ENCODE measurements around the gene CCDC70.
"Not testable (repeated sequence)": the region's sequence is repeated elsewhere in the genome, so short reads cannot be mapped to it uniquely, and the experiment has no call there.

CCDC70 gene

DNA sequence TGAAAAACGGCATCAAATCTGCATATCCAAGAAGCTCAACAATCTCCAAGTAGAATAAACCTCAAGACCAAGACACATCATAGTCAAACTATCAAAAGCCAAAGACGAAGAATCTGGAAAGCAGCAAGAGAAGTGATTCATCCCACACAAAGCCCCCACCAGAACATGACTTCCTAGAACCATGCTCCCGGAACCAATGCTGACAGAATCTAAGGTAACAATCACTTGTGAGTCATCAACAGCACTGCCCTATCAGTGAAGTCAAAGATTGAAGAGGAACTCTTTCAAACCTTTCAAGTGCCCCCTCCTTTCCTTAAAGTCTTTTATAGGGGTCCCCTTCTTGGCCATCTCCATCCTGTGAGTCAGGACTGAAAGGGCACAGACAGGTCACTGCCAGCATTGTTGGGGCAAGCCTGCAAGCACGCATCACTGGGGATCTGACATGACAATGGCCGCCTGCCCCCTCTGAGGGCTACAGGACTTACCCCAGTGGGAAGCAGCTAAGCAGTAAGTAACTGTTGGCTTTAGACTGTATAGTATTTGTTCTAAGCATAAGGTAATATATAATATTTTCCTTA is at the start of gene CCDC70:
Gene CCDC70, plus strand, starts transcription at position 247 of the 578 bp plus-strand sequence. CDS start 3,443 bp downstream, outside the sequence.
- no peak for DNase-seq

DNA sequence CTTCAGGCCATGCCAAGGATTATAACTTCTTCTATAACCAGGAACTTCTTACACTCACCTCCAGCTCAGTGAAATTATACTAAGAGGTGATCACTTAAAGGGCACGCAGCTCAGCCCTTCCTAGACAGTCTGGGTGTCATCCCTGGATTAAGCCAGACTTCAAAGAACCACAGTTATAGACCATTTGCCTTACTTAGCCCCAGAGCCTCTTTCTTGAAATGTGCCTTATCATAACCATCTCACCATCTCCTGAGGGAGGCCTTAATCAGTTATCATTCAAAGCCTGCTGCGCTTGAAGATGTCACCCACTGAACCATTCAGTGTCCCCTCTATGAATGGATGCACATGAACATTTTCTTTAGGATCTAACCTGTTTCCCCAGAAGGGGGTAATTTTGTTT is 47.7 kb upstream of the CCDC70 start:
- DNase-seq: no peak

DNA sequence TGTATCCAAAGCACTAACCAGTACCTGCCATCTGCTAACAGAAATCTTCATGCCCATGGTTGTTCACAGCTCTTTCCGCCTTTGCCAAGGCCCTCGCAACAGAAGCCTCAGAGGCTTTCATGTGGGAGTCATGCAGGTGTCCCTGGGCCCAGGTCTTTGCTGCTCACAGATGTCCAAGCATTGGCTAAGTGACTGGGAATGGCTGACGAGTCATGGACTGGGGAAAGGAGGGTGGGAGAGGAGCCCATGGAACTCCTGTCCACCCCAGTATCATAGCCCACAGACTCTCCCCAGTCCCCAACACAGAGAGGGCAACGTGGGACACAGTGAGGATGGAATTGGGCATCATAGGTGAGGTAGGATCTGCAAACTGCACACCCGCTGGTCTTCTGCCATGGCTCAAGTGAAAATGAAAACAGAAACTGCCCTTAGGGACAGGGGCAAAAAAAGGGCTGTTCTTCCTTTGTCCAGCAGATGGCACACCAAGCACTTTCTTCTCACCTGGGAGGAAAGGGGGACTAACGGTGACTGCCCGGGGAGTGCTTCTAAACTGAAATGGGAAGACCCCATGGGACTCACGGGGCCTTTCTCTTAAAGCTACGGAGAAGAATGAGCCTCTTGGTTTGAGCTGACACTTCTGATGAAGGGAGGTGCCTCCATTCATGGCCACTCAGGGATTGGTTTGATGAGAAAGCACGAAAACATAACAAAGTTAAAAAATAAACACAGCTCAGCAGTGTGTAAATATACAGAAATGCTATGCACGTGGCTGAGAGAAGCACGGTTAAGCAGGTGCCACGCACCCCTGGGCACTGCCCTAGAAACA is 46.7 kb upstream of the CCDC70 start:
- DNase-seq: peak in 1 of 2 donors; percentile 11

DNA sequence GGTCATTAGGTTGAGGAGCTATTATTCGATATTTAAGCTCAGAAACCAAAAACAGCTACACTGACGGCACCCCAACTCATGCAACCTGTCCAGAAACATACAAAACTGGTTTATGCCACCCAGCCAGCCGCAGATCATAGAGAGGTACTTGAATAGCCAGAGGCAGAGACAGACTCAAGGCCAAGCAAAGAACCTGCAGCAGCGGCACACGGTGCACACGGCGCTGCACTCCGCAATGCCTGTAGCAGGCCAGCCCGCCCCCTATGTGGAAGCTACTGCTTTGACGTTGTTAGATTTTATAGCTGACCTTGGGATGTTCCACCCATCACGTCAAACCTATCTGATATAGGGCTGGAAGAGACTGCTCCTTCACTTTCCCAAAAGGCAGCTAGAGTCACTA is 45.9 kb upstream of the CCDC70 start:
- no peak for DNase-seq

DNA sequence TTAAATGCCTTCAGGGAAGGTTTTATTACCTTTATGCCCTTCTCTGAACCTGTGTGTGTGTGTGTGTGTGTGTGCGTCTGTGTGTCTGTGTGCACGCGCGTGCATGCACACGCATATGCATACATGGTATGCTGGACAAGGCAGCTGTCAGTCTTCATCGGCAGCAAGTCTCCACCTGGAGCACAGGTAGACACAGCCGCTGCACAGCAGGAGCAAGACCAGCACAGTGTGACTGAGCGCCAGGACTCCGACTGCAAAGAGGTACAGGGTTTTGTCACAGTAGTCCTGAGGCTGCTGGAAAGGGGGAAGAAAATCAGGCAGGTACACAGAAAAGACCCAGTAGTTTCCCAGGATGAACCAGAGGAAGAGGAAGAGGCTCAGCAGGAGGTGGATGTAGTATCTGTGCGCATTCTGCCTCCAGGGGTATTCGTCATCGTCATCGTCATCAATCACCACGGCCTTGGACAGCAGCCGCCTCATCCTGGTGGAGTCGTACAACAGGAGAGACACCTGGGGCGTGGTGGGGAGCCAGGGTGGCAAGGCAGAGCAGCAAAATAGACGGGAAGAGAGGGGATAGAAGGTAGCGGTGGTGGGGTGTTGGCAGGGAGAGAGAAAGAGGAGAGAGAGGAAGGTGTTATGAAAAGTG is 45.0 kb upstream of the CCDC70 start:
- no peak for DNase-seq

DNA sequence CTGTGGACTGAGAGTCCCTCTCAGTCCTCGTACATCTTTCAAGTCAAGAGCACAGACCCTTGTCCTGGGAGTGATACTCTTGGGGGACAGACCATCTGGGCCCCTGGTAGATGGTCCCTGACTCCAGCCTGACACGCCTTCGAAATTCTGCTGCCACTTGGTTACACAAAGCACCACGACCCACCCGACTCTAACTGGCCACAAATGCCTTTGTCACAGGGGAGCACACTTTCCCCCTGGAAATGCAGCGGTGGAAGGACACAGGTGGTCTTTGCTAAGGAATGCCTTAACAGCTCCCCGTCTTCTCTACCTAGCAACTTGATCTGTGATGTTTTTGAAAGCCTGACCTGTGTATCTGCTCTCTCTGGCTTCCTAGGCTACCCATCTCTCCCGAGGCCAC is 44.1 kb upstream of the CCDC70 start:
- no peak for DNase-seq

DNA sequence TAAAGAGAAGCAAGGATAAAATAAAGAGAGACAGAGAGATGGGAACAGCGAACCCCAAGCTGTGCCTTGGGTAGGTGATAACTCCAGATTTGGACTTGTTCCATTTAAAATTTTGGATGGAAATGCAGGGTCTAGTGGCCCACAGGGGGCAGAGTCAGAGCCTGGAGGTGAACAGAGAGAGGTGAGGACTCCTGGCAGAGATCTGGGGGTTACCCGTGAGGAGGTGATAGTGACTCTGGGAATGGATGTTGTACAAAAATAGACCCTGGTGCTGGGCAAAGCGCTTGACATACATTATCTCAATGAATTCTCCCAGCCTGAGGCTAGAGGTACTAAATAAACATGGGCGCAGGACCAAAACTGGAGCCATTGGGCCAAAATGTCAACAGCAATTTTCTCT is 43.5 kb upstream of the CCDC70 start:
- no peak for DNase-seq

DNA sequence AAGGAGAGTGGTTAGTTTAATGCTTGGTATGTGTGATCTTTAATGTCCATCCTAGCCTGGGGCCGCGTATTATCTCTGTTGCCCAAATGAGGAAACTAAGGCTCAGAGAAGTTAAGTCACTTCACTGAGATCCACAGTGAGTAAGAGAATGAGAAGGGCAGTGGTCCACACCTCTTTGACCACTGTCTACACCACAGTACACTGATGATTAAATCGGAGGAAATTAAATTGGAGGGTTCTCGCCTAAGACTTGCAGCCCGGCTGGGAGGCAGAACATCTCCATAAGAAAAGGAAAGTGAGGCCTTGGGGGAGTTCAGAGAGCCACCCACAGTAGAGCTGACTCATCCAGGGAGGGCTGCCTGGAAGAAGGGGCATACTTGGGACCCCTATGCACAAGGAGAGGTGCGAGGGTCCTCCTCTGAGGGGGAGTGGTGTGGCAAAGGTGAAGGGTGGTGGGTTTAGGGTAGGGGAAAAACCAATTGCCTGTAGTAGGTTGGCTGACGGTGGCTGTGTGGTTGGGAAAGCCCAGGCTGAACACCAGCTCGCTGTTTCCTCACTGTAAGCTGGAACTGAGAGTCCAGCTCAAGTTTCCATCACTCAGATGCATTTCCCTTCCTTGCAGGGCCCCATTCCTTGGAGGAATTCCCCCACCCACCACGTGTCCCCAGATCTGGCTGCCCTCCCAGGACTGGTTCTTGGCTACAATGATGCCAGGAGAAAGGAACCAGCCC is 42.8 kb upstream of the CCDC70 start:
- DNase-seq: peak in 1 of 2 donors; percentile 8

DNA sequence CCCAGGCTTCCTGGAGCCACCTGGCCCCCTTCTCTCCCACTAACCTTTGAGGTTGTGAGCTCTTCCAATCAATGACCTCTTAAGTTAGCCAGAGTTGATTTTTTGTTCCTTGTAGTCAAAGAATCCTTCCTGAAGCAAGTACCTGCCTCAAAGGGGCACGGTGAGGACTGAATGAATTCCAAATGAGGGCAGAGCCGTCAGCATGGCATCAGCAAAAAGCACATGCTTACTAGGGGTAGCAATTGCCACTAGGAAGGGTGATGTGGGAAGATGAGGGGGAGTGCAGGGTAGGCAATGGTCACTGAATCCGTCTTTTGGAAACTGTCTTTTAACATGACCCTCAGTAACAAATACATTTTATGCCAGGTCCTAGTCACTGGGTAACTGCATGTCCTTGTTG is 42.2 kb upstream of the CCDC70 start:
- no peak for DNase-seq

DNA sequence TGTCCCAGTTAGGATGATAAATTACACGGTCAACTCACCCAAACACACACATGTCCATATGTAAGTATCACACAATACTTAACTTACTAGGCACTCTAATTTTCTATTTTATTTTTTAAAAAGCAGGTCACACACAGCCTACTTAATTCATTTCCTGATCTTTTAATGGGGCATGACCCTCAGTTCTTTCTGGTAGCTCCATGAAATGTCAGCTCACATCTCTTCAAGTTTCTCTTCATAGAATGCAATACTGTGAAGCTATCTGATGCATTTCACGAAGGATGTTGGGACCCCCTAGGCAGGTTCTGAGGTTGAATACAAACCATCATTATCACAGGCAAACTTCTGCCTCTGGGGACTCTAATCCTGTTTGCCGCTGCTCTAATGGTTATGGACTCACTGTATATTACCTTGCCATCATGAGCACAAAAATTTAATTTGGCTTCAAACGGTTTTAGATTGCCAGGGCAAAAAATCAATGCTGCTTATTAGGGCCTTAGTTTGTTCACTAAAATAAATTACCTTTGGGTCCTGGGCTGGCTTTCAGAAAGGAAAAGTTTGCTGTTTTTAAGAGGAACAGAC is 41.7 kb upstream of the CCDC70 start:
- DNase-seq: no peak

DNA sequence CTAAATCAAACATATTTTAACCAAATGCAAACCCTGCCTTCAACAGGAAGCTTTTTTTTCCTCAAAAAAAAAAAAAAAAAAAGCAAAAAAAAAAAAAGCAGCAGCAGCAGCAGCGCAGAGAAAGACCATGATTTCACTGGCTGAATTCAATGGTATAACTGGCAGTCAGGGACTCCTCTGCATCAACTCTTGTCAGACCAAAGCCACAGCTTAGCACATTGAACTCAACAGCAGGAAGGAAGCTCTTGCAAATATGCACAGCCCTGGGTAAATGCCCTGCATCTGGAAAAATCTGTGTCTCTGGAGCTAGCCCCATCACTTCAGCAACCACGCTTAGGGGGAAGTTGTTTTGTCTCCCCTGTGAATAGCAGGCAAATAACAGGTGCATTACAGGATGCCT is 40.2 kb upstream of the CCDC70 start:
- no peak for DNase-seq

DNA sequence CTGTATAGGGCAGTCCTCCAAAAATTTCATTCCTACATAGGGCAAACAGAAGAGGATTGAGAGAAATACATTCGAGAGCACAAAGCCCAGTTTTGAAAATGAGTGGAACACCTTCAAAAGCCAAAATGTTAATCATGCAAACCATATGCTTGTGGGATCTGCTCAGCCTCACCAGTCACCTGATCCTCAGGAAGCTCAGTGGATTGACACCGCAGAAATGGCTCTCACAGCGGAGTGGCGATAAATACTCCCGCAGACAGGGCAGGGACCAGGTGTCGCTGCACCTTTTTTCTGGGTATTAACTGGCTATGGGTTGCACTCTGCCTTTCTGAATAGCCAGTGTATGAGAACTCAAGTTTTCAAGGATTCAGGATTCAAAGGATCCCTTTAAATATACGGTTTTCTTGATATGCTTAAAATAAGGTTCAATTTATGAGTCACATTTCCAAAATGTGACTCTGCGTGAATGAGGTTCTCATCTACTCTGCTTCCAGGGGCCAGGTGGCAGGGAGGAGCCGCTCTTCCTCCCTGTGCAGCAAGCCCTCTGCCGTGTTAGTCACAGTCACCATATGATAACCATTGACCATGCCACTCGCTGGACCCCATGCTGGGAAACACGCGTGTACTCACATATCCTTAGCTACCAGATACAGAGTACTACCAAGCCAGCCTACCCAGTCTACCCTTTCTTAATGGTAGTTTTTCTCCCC is 39.5 kb upstream of the CCDC70 start:
- no peak for DNase-seq

DNA sequence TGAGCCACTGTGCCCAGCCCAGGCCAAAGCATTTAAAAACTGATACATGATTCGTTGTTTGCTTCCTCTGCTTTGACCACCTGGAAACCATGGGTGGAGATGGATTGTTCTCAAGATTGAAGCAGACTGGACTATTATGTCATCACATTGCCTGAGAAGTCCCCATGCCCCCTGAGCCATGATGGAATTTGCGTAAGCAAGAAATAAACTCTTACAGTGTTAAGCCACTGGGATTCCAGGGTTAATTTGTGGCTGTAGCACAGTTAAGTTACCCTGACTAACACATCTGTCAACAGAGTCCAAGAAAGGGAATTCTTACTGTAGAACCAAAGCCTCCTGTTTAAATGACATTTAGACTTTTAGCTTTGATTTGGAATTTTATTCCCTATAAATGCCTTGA is 38.4 kb upstream of the CCDC70 start:
- no peak for DNase-seq

DNA sequence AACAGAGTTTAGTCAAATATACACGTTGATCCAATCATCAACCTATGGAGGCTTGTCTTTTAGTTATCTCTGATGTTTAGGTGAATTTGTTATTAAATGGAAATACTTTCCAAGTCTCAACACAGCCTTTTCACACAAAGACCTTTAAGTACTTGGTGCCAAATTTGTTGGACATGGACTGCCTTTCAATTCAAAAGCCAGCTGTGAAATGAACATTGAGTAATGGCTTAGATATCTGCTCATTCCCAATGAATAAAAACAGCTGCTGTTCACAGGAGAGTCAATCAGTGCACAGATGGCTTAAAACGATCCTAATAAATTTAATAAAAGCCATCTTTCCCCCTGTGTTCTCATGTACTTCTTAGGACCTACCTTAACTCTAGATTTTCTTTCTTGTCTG is 37.9 kb upstream of the CCDC70 start:
- DNase-seq: no peak

DNA sequence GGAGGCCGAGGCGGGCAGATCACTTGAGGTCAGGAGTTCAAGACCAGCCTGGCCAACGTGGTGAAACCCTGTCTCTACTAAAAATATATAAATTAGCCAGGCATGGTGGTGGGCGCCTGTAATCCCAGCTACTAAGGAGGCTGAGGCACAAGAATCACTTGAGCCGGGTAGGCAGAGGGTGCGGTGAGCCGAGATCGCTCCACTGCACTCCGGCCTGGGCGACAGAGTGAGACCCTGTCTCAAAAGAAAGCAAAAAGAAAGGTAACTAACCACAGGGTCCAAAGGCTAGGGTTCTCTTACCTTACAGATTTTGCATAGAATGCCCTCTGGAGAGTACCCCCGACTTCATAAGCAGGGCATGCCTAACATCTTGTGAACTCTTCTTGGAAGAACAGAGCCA is 37.1 kb upstream of the CCDC70 start:
- DNase-seq: not testable (repeated sequence)

DNA sequence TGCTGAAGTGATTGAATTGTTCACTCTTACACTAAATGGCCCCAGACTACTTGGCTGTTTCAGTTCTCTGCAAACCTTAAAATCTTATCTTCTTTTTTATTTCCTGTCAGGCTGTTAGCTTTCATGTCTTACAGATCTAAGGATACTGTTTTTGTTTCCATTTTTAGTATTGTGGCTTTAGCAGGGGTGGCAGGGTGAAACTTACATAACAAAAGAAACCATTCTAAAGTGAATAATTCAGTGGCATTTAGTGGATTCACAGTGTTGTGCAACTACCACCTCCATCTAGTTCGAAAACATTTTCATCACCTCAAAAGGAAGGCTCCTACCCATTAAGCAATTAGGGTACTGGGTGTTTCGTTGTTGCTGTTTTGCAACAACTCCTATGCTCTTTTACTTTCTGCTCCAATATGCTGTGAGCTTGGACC is 36.6 kb upstream of the CCDC70 start:
- DNase-seq: no peak

DNA sequence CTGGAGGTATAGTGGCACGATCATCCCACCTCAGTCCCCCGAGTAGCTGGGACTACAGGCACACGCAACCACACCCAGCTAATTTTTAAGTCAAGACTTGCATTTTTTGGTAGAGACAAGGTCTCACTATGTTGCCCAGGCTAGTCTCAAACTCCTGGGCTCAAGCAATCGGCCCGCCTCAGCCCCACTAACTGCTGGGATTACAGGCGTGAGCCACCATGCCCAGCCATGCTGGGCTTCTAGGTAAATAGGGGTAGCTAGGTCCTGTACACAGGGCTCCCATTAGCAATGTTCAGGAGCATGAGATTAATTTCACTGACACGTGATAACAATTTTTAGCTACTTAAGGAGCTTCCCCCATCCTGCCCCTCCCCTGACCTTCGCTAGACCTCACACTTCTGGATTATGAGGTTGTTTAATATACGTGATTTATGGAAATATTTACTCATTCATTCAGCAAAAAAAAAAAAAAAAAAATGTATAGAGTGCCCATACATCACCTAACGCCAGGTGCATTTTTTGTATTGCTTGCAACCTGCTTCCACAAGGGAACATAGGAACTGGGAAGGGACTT is 36.0 kb upstream of the CCDC70 start:
- no peak for DNase-seq

DNA sequence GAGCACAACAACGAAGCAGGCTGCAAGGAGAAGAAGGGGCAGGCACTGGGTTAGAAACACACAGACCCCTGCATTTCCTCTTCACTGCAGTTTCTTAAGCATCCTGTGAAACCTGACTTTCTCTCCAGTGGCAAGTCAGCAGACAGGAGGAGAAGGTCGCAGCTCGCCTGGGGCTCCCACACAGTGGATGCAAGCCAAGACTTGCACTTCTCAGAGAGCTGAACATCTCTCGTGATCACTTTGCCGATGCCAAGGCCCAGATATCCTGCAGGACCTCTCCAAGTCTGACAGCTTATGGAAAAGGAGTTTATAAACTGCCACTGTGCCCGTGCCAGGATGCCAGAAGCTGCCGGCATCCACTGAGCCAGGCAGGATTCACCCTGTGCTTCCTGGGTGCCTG is 35.2 kb upstream of the CCDC70 start:
- DNase-seq: no peak

DNA sequence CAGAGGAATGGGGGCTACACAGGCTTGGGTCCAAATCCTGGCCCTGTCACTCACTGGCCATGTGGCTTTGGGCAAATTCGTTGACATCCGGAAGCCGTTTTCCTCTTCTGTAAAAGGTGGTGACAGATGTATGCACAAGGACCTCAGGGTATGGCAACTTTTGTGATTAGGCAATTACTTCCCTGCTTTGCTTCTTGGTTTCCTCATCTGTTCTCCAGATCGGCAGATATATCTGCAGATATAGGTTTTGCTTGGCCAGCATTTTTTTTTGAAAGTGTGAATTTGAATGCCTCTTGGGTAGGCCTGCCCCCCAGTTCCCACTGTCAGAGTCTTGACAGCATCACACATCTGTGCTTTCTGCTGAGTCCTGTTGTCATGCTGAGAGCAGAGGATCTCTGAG is 34.5 kb upstream of the CCDC70 start:
- DNase-seq: no peak

DNA sequence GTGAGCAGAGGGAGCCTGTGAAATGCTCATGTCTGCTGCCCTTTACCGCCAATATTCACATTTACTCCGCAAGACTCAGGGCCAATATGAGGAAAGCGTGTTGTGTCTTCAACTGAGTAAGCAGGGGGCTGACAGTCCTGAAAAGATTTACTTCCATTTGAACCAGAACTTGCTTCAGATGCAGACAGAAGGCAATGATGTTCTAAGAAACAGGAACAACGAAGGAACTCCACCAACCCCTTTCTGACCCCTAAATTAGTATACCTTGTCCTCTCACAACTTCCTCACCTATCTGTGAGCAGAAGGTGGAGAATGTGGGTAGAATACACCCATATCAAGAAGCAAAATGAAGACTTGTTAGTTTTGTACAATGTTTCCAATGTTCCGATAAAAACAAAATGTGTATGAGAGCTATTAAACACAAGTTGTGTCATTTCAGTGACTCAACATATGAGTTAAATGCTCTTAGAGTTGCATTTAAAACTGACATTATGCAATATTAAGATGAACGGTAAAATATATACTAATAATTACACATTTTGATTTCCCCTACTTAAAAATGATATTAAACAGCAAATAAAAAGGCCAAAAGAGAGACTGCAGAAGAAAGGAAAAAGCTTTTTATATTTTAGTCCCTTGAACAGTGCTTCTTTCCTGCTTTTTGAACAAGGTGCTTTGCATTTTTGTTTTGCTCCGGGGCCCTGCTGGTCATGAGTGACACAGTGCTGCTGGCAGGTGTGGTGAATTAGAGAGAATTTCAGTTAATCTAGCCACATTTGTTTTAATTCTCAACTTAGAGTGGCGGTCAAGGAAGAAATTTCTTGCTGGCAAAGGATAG is 32.8 kb upstream of the CCDC70 start:
- DNase-seq: no peak

DNA sequence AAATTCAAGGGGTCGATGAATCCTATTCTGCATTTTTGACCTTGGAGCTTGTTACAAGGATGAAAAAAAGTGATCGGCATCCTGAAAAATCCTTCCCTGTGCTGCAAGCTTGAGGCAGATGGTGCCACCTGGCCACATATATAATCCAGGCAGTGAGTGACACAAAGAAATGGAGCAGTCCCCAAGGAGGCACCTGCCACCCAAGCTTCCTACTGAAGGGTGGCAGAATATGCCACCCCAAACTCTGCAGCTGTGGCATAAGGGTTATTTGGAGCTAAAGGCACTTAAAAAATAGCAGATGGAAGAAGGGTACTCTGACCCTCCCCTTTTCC is 32.2 kb upstream of the CCDC70 start:
- DNase-seq: no peak
